Femur (tissue), 1 donor: ENCODE data around the gene HCRT.
"Not testable (repeated sequence)": the region's sequence is repeated elsewhere in the genome, so short reads cannot be mapped to it uniquely, and the experiment has no call there.

ENCODE experiments used
- DNase-seq: peaks from one replicate; pipeline ENCODE4 v3.0.0-alpha.2; 2017

Gene HCRT

GRCh38 chr17:42179335-42179734 is 5.9 kb downstream of the HCRT start:
- DNase-seq, result no peak

- DNase-seq, result no peak
Measured at GRCh38 chr17:42178817-42179216, 6.4 kb downstream of the HCRT start.

DNA sequence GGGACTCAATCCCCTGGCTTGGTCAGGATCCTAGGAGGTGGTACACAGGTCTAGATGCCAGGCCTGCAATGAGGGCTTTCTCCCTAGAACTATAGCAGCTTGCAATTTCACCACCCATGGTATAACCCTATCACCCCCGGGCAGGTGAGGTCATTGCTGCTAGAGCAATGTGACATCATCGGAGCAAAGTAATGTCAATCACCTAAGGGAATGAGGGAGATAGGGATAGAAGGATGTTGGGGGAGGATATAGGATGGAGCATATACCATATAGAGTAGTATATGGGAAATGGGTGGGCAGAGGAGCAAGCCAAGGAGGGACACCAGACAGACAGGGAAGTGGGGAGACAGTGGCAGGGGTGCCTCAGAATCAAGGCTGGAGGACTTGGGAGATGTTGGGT is 7.6 kb downstream of the HCRT start:
- no peak for DNase-seq

- no peak for DNase-seq
Measured at GRCh38 chr17:42174126-42174783, 11.0 kb downstream of the HCRT start.

DNA sequence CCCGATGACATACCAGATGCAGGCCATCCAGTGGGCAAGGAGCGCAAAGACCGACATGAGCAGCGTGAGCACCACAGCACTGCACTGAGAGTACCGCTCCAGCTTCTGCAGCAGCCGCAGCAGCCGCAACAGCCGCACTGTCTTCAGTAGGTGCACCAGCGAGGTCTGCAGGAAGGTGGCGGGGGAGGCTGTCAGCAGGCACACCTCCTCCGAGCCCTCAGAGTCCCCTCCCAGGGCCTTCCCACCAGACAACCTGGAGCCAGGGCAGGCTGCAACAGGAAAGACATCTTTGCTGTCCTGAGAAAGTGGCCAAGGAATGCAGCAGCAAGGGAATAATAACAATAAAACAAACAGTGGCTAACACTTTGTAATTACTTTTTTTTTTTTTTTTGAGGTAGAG is 13.4 kb downstream of the HCRT start:
- DNase-seq, result no peak

DNA sequence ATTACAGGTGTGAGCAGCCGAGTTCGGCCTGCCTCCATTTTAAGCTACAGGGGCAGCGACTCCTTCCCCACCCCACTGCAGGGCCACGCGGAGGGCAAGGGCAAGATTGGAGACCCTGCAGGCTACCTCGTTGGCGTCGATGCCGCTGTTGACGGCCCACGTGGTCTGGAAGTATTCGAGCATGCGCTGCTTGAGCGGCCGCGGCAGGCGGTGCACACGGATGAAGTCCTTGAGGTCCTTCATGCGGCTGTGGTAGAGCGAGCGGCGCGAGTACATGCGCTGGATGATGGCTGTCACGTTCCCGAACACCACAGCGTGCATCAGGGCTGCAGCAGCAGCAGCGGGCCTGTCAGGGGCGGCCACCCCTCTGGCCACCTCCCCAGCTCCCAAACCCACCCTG is 15.9 kb downstream of the HCRT start:
- no peak for DNase-seq

DNA sequence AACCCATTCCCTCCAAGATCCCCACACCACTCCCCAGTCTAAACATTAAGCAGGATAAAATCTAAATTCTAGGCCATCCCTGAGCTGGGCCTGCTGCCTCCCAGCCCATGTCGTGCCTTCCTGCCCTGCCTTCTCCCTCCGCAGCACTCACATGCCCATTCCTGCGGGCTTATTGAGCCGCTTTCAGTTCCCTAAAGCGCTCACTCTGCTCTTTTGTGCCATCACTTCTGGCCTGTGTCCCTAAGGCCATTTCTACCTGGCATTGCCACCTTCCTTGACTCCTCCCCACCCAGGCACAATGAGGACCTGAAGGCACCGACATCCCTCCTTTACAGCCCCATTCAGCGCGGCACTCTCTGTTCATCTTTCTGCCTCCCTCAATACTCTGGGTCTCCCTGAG is 17.4 kb downstream of the HCRT start:
- DNase-seq, result no peak

- no peak for DNase-seq
Measured at GRCh38 chr17:42166196-42166763, 19.0 kb downstream of the HCRT start.

DNA sequence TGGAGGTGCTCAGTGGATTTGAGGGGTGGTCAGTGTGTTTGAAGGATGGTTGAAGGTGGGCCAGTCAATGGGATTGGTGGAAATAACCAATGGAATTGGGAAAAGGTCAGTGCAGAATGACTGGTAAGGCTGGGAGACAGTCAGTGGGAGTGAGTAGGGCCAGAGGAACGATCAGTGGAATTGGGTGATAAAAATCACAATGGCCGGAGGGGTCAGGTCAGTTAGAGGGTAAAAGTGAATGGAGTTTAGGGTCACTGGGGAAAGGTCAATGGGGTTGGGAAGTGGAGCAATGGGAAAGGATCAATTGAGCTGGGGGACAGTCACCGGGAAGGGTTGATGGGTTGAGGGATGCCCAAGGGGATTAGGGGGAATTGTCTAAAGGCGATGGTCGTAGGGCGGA is 19.5 kb downstream of the HCRT start:
- DNase-seq, result no peak

DNA sequence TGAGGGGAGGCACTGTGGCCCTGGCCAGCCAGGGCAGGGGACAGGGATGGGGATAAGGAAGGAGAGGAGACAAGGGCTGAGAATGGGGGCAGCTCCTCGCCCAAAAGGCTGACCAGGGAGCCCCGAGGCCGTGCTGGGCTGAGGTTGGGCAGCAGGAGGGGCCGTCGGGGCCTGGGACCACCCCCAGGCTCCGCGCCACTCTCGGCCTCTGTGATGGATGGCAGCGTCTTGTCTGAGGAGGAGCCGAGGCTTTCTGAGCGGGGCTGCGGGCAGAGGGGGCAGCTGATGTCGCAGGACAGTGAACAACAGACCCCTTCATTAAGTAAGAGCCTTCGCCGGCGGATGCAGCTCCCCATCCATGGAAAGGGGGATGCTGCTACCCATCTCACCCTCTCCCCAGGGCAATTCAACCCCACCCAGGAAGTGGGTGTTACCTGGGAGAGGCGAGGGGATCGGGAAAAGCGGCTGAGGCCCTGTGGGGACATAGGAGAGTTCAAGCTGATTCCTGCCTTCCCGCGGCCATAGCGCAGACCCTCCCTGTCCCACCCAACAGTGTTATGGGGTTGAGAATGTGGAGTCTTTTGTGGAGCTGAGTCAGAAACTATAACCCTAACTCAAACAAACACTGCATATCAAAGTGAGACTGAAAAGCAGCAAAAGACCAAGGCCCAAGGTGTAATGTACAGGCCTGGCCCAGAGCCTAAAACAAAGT is 21.4 kb downstream of the HCRT start:
- DNase-seq, result no peak

GRCh38 chr17:42163113-42163512 is 22.1 kb downstream of the HCRT start:
- no peak for DNase-seq

DNA sequence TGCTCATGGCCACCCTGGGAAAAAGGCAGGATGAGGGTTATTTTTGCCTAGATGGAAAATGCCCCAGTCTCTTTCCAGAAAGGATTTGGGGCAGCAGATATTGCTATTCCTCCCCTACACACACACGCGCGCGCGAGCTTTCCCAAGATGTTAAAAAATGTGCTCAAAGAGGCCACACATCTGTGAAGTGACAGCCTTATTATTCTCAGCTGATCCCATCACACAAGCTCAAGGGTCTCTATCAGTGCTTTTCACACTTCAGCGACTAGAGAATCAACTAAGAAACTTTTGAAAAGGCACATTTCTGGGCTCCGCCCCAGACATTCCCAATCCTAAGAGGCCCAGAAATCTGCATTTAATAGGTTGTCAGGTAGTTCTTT is 24.7 kb downstream of the HCRT start:
- DNase-seq, result no peak

- DNase-seq, result no peak
Measured at GRCh38 chr17:42159796-42160530, 25.3 kb downstream of the HCRT start.

DNA sequence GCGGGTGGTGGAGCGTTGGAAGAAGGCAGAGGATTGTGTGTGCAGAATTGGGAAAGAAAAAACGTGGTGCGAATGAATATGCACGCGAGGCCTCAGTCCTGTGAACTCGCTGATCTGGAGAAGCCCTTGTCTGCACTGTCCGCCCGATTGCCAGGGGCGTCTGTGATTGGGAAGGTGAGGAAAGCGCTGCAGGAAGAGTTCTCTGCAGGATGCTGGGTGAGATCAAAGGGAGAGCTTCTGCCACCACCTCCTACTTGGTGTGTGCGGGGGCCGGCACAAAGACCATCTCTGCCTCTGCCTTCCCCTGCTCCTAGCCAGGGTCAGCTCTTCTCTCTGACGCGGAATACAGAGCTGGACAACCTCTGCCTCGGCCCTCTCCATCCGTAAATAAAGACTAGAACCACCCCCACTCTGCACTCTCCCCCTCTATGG is 29.6 kb downstream of the HCRT start:
- DNase-seq, result no peak

DNA sequence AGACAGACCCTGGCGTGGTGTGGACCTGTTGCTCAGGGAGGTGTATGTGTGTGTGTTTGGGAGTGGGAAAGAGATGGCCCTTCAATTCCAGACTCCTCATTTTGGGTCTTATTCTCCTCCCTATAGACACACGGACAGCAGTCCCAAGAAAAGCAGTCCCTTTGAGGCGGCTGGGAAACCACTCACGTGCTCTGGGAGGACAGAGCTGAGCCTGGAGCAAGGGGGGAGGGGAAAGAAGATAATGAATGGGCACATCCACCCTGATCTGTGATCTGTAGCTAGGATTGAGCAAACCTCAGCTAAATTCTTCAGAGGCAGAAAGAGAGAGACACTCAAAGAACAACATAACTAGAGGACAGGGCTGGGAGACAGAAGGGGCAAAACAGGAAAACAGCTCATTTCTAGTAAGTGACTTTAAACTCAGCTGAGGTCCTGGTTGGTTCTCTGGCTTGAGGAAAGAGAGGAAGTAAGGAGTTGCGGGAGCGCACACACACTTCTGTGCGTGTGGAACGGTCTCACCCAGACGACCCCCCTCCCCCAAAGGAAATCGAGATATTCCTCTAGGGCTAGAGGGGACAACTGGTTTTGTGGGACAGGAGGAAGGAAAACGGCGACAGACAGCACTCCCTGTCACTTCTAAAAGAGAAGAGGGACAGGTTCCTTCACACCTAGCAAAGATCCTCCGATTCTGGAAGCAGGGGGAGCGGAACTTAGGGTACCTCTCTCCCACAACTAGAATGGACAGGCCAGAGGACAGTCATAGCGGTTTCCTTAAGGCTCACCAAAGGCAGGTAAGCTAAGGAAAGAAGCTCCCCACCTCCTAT is 31.1 kb downstream of the HCRT start:
- no peak for DNase-seq

GRCh38 chr17:42146911-42147607 is 38.2 kb downstream of the HCRT start:
- no peak for DNase-seq

GRCh38 chr17:42143138-42143537 is 42.1 kb downstream of the HCRT start:
- not testable (repeated sequence) for DNase-seq

DNA sequence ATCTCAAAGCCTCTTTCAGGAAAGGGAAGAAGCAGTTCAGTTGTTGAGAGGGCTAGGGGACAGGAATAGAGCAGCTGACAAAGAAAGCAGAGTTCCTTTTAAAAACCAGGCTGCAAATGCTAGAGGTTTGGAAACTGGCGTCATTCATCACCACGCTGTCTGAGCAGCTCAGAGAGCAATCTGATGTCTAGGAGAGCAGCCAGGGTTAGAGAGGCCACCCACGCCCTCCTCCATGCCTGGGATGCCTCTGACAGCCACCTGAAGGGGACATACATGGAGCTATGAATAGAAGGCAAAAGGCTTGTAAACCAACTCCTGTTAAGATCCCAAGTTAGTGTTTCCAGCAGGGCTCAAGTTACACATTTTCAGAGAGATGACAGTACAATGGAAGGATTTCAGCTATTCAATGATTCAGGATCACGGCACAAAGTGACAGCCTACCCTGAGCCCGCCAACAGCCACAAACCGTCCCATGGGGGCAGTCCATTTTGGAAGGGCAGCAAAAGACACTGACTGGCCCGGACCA is 42.8 kb downstream of the HCRT start:
- DNase-seq, result no peak

GRCh38 chr17:42141382-42141781 is 43.9 kb downstream of the HCRT start:
- DNase-seq, result no peak

DNA sequence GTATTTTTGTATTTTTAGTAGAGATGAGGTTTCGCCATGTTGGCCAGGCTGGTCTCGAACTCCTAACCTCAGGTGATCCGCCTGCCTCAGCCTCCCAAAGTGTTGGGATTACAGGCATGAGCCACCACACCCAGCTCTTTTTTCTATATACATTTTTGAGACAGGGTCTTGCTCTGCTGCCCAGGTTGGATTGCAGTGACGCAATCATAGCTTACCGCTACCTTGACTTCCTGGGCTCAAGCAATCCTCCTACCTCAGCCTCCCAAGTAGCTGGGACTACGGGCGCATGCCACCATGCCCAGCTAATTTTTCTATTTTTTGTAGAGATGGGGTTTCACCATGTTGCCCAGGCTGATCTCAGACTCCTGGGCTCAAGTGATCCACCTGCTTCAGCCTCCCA is 44.6 kb downstream of the HCRT start:
- not testable (repeated sequence) for DNase-seq

DNA sequence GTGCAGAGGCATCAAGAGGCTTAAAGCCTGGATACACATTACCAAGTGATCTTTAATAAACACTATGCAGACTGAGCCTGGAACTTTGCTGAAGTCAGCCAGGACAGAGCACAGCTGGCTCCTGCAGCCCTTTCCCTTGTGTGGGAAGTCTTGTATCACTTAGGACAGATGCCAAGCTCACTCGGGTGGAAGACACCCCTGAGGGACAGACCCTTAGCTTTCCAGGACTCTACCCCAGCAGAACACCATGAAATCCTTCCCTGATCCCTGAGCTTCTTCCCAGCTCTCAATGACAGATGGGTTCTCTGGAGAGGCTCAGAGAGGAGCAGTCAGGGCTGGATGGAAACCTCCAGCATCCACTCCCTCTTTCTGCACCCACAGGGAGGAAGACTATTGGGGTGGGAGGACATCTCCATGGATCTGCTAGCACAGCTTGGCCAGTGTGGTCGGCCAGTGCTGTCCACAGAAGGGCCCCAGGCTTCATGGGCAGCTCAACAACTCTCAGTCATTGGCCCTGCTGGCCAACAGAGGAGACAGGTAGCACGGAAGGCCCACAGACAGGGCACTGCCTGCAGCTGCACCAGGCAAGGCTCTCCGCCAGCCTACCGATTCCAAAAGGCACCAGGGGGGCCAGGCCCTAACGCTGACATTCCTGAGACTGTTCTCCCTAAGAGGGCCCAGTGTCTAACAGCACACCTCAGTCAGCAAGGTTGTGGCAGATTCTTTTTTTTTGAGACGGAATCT is 46.3 kb downstream of the HCRT start:
- DNase-seq, result no peak
